H9 (cell line): ENCODE data around the gene ZNF213. TPM values are rescaled to one million over a fixed set of nuclear protein-coding genes. Genes with fewer than 3 reads are reported as not detected.

Experiments
- DNase-seq: peaks from one replicate; pipeline ENCODE4 v3.0.0-alpha.2; 2017
- H2AFZ ChIP-seq: one replicate; pipeline ENCODE4 v1.6.1; 2013; ENCODE audit warnings: mild to moderate bottlenecking, low read length, control low read depth, moderate library complexity
- H2AK5ac ChIP-seq: 2 replicates; pipeline ENCODE4 v1.6.1; 2013; ENCODE audit warnings: low read length, control low read depth, mixed read lengths; ENCODE audit not compliant: insufficient read length
- H2BK120ac ChIP-seq: one replicate; pipeline ENCODE4 v1.6.1; 2013; ENCODE audit warnings: low read depth, mild to moderate bottlenecking, low read length, control low read depth, inconsistent platforms; ENCODE audit not compliant: poor library complexity, severe bottlenecking
- H2BK12ac ChIP-seq: 2 replicates; pipeline ENCODE4 v1.6.1; 2013; ENCODE audit warnings: low read length, control low read depth, mixed read lengths, low read depth; ENCODE audit not compliant: insufficient read length
- H2BK15ac ChIP-seq: 2 replicates; pipeline ENCODE4 v1.6.1; 2013; ENCODE audit warnings: low read depth, low read length, control low read depth
- H2BK20ac ChIP-seq: one replicate; pipeline ENCODE4 v1.6.1; 2013; ENCODE audit warnings: low read depth, mild to moderate bottlenecking, low read length, control low read depth, inconsistent platforms; ENCODE audit not compliant: poor library complexity, severe bottlenecking
- H2BK5ac ChIP-seq: 2 replicates; pipeline ENCODE4 v1.6.1; 2013; ENCODE audit warnings: low read length, control low read depth, mixed read lengths; ENCODE audit not compliant: insufficient read length
- H3K14ac ChIP-seq: 2 replicates; pipeline ENCODE4 v1.6.1; 2013; ENCODE audit warnings: low read length, control low read depth; ENCODE audit not compliant: insufficient read depth
- H3K18ac ChIP-seq: 2 replicates; pipeline ENCODE4 v1.6.1; 2013; ENCODE audit warnings: low read depth, mild to moderate bottlenecking, mixed read lengths, low read length, control low read depth; ENCODE audit not compliant: insufficient read length
- H3K23ac ChIP-seq: 2 replicates; pipeline ENCODE4 v1.6.1; 2013; ENCODE audit warnings: low read length, control low read depth, mixed read lengths, low read depth; ENCODE audit not compliant: insufficient read length
- H3K23me2 ChIP-seq: 2 replicates; pipeline ENCODE4 v1.6.1; 2013; ENCODE audit warnings: low read depth, mild to moderate bottlenecking, mixed read lengths, low read length, control low read depth; ENCODE audit not compliant: insufficient read length, poor library complexity, severe bottlenecking
- H3K27ac ChIP-seq: 2 replicates; pipeline ENCODE4 v1.5.1; 2013; ENCODE audit warnings: low read length, control low read depth, mixed read lengths, low read depth; ENCODE audit not compliant: insufficient read length
- H3K27me3 ChIP-seq: 2 replicates; pipeline ENCODE4 v1.6.1; 2013; ENCODE audit warnings: low read length, control low read depth, inconsistent platforms; ENCODE audit not compliant: insufficient read depth
- H3K4ac ChIP-seq: 2 replicates; pipeline ENCODE4 v1.6.1; 2013; ENCODE audit warnings: low read depth, mild to moderate bottlenecking, control low read depth, inconsistent platforms, low read length, moderate library complexity
- H3K4me1 ChIP-seq: 2 replicates; pipeline ENCODE4 v1.6.1; 2013; ENCODE audit warnings: low read length, control low read depth, inconsistent platforms; ENCODE audit not compliant: insufficient read depth
- H3K4me2 ChIP-seq: 2 replicates; pipeline ENCODE4 v1.6.1; 2013; ENCODE audit warnings: low read length, control low read depth, mixed read lengths; ENCODE audit not compliant: insufficient read length, insufficient read depth
- H3K56ac ChIP-seq: 2 replicates; pipeline ENCODE4 v1.6.1; 2013; ENCODE audit warnings: low read depth, mild to moderate bottlenecking, mixed read lengths, low read length, control low read depth; ENCODE audit not compliant: insufficient read length
- H3K79me1 ChIP-seq: 2 replicates; pipeline ENCODE4 v1.6.1; 2013; ENCODE audit warnings: low read depth, mild to moderate bottlenecking, moderate library complexity, low read length, control low read depth, inconsistent platforms; ENCODE audit not compliant: insufficient read depth, poor library complexity, severe bottlenecking
- H3K79me2 ChIP-seq: 2 replicates; pipeline ENCODE4 v1.6.1; 2013; ENCODE audit warnings: low read length, control low read depth, inconsistent platforms; ENCODE audit not compliant: insufficient read depth
- H3K9ac ChIP-seq: 2 replicates; pipeline ENCODE4 v1.6.1; 2013; ENCODE audit warnings: low read length, control low read depth, mixed read lengths; ENCODE audit not compliant: insufficient read length; ENCODE audit errors: extremely low read depth
- H3K9me3 ChIP-seq: one replicate; pipeline ENCODE4 v1.6.1; 2013; ENCODE audit warnings: low read depth, low read length, inconsistent platforms; ENCODE audit not compliant: control insufficient read depth
- H3T11ph ChIP-seq: one replicate; pipeline ENCODE4 v1.6.1; 2013; ENCODE audit warnings: mild to moderate bottlenecking, low read length, control low read depth, inconsistent platforms
- H4K20me1 ChIP-seq: one replicate; pipeline ENCODE4 v1.6.1; 2013; ENCODE audit not compliant: control insufficient read depth, insufficient read length, insufficient read depth
- H4K5ac ChIP-seq: 2 replicates; pipeline ENCODE4 v1.6.1; 2013; ENCODE audit warnings: low read depth, mild to moderate bottlenecking, mixed read lengths, low read length, control low read depth; ENCODE audit not compliant: insufficient read length
- H4K8ac ChIP-seq: replicated peaks from 2 replicates; pipeline ENCODE4 v1.6.1; 2013; ENCODE audit warnings: low read length, control low read depth, mixed read lengths, low read depth; ENCODE audit not compliant: insufficient read length
- H4K91ac ChIP-seq: 2 replicates; pipeline ENCODE4 v1.6.1; 2013; ENCODE audit warnings: low read depth, mild to moderate bottlenecking, moderate library complexity, mixed read lengths, low read length, control low read depth; ENCODE audit not compliant: insufficient read length
- H3K27ac Mint-ChIP-seq, 3 experiments: 2 replicates in 2 of 3; 3 replicates in 1 of 3; pipeline ENCODE4 v1.8.0; 2020 to 2021; ENCODE audit warnings: mixed read lengths in 3 of 3, mild to moderate bottlenecking in 1 of 3, moderate library complexity in 1 of 3
- H3K27me3 Mint-ChIP-seq: 2 replicates; pipeline ENCODE4 v1.8.0; 2021; ENCODE audit warnings: low read depth, mild to moderate bottlenecking, moderate library complexity, mixed read lengths
- H3K36me3 Mint-ChIP-seq, 3 experiments: 2 replicates in 2 of 3; 3 replicates in 1 of 3; pipeline ENCODE4 v1.8.0; 2020 to 2021; ENCODE audit warnings: low read depth in 3 of 3, mixed read lengths in 3 of 3; ENCODE audit not compliant: insufficient read depth in 1 of 3
- H3K4me1 Mint-ChIP-seq, 2 experiments: 2 replicates each; pipeline ENCODE4 v1.8.0; 2020; ENCODE audit warnings: mixed read lengths in 2 of 2
- H3K4me3 Mint-ChIP-seq, 2 experiments: 2 replicates in 1 of 2; 3 replicates in 1 of 2; pipeline ENCODE4 v1.8.0; 2020 to 2021; ENCODE audit warnings: mild to moderate bottlenecking in 2 of 2, mixed read lengths in 2 of 2, moderate library complexity in 1 of 2
- H3K9me3 Mint-ChIP-seq, 2 experiments: 2 replicates in 1 of 2; 3 replicates in 1 of 2; pipeline ENCODE4 v1.8.0; 2020; ENCODE audit warnings: mild to moderate bottlenecking in 2 of 2, mixed read lengths in 2 of 2, moderate library complexity in 1 of 2
- CTCF ChIP-seq: fragments of 200-600 bp; sonication (generic); conservative IDR thresholded peaks from 3 replicates; pipeline ENCODE4 v1.8.0; 2021; ENCODE audit warnings: antibody characterized with exemption, mild to moderate bottlenecking
- WGBS: extraction: QIAGEN DNeasy Blood & Tissue Kit; methylation state at CpG from one replicate; pipeline ENCODE4 v1.1.7; 2013; ENCODE audit warnings: missing lambda C conversion rate, low lambda C conversion rate, mixed read lengths; ENCODE audit not compliant: insufficient read length; ENCODE audit errors: extremely low coverage; 5-methylcytosine and 5-hydroxymethylcytosine counted together
- total RNA-seq: library from RNA; stranded (reverse); gene quantifications from 2 replicates; pipeline ENCODE4 v1.2.1, GENCODE V29; 2021

ZNF213 gene
- total RNA-seq, 1 experiment from 2014 or later = 6.4 TPM

GRCh38 chr16:3098459-3099394, 36.1 kb upstream of the ZNF213 start, which contains the start of gene ZSCAN10:
ZSCAN10 (minus strand) TSS chr16:3099294; CDS start chr16:3092937, 6,357 bp downstream.
- Histone ChIP-seq H2AFZ (no peak within 1 kb of the TSS), H3K18ac (peak within 1 kb of the TSS; percentile 91), H3K14ac (peak within 1 kb of the TSS; percentile 91), H3K79me2 (peaks cover 15% of the 10 kb centered on the region; the same call in 1 of the 2 replicates), H3K56ac (peak within 1 kb of the TSS; percentile 55), H4K5ac (peak within 1 kb of the TSS; percentile 58), H3T11ph (peak within 1 kb of the TSS; percentile 38), H3K27me3 (no peaks in the 10 kb centered on the region), H2BK20ac (no peak within 1 kb of the TSS), H2BK15ac (peak within 1 kb of the TSS; percentile 27; the same call in 1 of the 2 replicates), H2AK5ac (peak within 1 kb of the TSS; percentile 53), H4K91ac (peak within 1 kb of the TSS; percentile 65), H4K8ac (no peak within 1 kb of the TSS), H3K23ac (peak within 1 kb of the TSS; percentile 15), H3K4me1 (peaks cover 6% of the 10 kb centered on the region; the same call in 1 of the 2 replicates), H3K9me3 (no peaks in the 10 kb centered on the region), H3K9ac (peak within 1 kb of the TSS; percentile 89), H2BK12ac (no peak within 1 kb of the TSS), H2BK120ac (peak within 1 kb of the TSS; percentile 65), H3K4me2 (peak within 1 kb of the TSS; percentile 94), H3K79me1 (no peaks in the 10 kb centered on the region), H2BK5ac (peak within 1 kb of the TSS; percentile 85), H3K4ac (peak within 1 kb of the TSS; percentile 6; the same call in 1 of the 2 replicates), H4K20me1 (no peaks in the 10 kb centered on the region), H3K23me2 (peaks cover 26% of the 10 kb centered on the region), H3K27ac (peak within 1 kb of the TSS; percentile 95)
- Mint-ChIP-seq H3K4me1 (peaks cover 50 to 55% of the 10 kb centered on the region in 2 experiments), H3K36me3 (peaks cover 16 to 43% (median 30%) of the 10 kb centered on the region in 3 experiments), H3K4me3 (peak within 1 kb of the TSS; percentile 98 to 100), H3K27me3 (no peaks in the 10 kb centered on the region; the same call in 1 of the 2 replicates), H3K9me3 (no peaks in the 10 kb centered on the region), H3K27ac (peak within 1 kb of the TSS; percentile 98 to 100 (median 99))
- peak; percentile 86 for DNase-seq
- WGBS = no CpG with 5 or more reads among the region's 21 CpGs
- TF ChIP-seq CTCF = no peak
